Right ventricle myocardium superior (tissue), 1 donor: ENCODE measurements around the gene BBX. TPM values are rescaled to one million over a fixed set of nuclear protein-coding genes. Genes with fewer than 3 reads are reported as not detected.
A peak's percentile ranks its signal among the peaks of the same experiment; 100 is the strongest.

ENCODE experiments used
- ATAC-seq: fragments of 200-7000 bp; cut with Tn5 transposase; one replicate; pipeline ENCODE4 v1.9.1; 2020; ENCODE audit warnings: mild to moderate bottlenecking; ENCODE audit not compliant: poor library complexity
- DNase-seq: peaks from one replicate; pipeline ENCODE4 v3.0.0-alpha.2; 2020
- intact Hi-C: fragments of 100-400 bp; cut with DNase I; formaldehyde crosslinking; loops from one replicate; pipeline ENCODE4 v1.11.2; 2022
- total RNA-seq: library from RNA; stranded (reverse); fragmentation: NEBNext Ultra II Directional; extraction: Animal tissue kit (Norgen Biotek cat#: 25700); gene quantifications from one replicate; pipeline ENCODE4 v1.2.1, GENCODE V29; 2021
- donor health status: DM: no; HTN: yes; CAD: no; lungs with severe emphysema.

Gene BBX
- total RNA-seq, 1 donor from 2014 or later = 31.7 TPM

- no peak for ATAC-seq
- intact Hi-C loops = no loop called here
Observed at GRCh38 chr3:107633327-107634098, 110.8 kb downstream of the BBX start.

GRCh38 chr3:107634099-107634489, 111.3 kb downstream of the BBX start:
- no peak for ATAC-seq
- intact Hi-C loops = no loop called here
- no peak for DNase-seq

More at GRCh38 chr3:107633327-107634098, 110.8 kb downstream of the BBX start:
- DNase-seq = no peak

- no peak for DNase-seq
- no peak for ATAC-seq
- intact Hi-C loops = no loop called here
Observed at GRCh38 chr3:107637416-107638183, 114.8 kb downstream of the BBX start.

GRCh38 chr3:107641572-107642307, 119.0 kb downstream of the BBX start:
- DNase-seq (no peak), ATAC-seq (no peak)
- intact Hi-C loops = no loop called here

- no peak for ATAC-seq
- intact Hi-C loops = no loop called here
- no peak for DNase-seq
Observed at GRCh38 chr3:107643038-107643883, 120.5 kb downstream of the BBX start.

GRCh38 chr3:107644631-107645030, 121.9 kb downstream of the BBX start:
- DNase-seq (no peak), ATAC-seq (no peak)
- intact Hi-C loops = no loop called here

- intact Hi-C loops = loop anchor here (10.0 kb wide), 1 partner anchor 76 kb away; no protein-coding TSS in a partner anchor
- no peak for ATAC-seq
- no peak for DNase-seq
Observed at GRCh38 chr3:107650788-107651187, 128.0 kb downstream of the BBX start.

- DNase-seq = no peak
- intact Hi-C loops = loop anchor here (10.0 kb wide), 1 partner anchor 77 kb away; no protein-coding TSS in a partner anchor
- ATAC-seq = no peak
Observed at GRCh38 chr3:107651782-107652181, 129.0 kb downstream of the BBX start.

- ATAC-seq (no peak), DNase-seq (no peak)
- intact Hi-C loops = loop anchor here (10.0 kb wide), 1 partner anchor 79 kb away; no protein-coding TSS in a partner anchor
Observed at GRCh38 chr3:107654218-107654617, 131.5 kb downstream of the BBX start.

GRCh38 chr3:107657971-107658370, 135.2 kb downstream of the BBX start:
- DNase-seq (no peak), ATAC-seq (no peak)
- intact Hi-C loops = loop anchor here (10.0 kb wide), 1 partner anchor 83 kb away; no protein-coding TSS in a partner anchor

GRCh38 chr3:107660306-107660976, 137.7 kb downstream of the BBX start:
- DNase-seq = no peak
- intact Hi-C loops = no loop called here
- ATAC-seq = no peak

GRCh38 chr3:107661447-107662123, 138.8 kb downstream of the BBX start:
- DNase-seq (no peak), ATAC-seq (no peak)
- intact Hi-C loops = no loop called here

- intact Hi-C loops = no loop called here
- DNase-seq = no peak
- ATAC-seq = peak; percentile 77
Observed at GRCh38 chr3:107662124-107662507, 139.4 kb downstream of the BBX start.

GRCh38 chr3:107662586-107662985, 139.8 kb downstream of the BBX start:
- ATAC-seq (peak; percentile 62), DNase-seq (no peak)
- intact Hi-C loops = no loop called here

GRCh38 chr3:107663266-107663665, 140.5 kb downstream of the BBX start:
- no peak for DNase-seq
- no peak for ATAC-seq
- intact Hi-C loops = no loop called here

GRCh38 chr3:107664614-107665013, 141.9 kb downstream of the BBX start:
- ATAC-seq (no peak), DNase-seq (no peak)
- intact Hi-C loops = no loop called here

- DNase-seq = no peak
- intact Hi-C loops = no loop called here
- ATAC-seq = no peak
Observed at GRCh38 chr3:107665351-107665750, 142.6 kb downstream of the BBX start.
